HG02885 (cell line): ENCODE data around the gene SCN1B.
"Not testable (repeated sequence)": the region's sequence is repeated elsewhere in the genome, so short reads cannot be mapped to it uniquely, and the experiment has no call there.

ENCODE experiments used
- ATAC-seq: cut with Tn5 transposase; IDR thresholded peaks from one replicate; pipeline ENCODE4 v1.9.1; 2021; ENCODE audit warnings: mild to moderate bottlenecking; ENCODE audit not compliant: unreplicated experiment, poor library complexity

SCN1B gene

DNA sequence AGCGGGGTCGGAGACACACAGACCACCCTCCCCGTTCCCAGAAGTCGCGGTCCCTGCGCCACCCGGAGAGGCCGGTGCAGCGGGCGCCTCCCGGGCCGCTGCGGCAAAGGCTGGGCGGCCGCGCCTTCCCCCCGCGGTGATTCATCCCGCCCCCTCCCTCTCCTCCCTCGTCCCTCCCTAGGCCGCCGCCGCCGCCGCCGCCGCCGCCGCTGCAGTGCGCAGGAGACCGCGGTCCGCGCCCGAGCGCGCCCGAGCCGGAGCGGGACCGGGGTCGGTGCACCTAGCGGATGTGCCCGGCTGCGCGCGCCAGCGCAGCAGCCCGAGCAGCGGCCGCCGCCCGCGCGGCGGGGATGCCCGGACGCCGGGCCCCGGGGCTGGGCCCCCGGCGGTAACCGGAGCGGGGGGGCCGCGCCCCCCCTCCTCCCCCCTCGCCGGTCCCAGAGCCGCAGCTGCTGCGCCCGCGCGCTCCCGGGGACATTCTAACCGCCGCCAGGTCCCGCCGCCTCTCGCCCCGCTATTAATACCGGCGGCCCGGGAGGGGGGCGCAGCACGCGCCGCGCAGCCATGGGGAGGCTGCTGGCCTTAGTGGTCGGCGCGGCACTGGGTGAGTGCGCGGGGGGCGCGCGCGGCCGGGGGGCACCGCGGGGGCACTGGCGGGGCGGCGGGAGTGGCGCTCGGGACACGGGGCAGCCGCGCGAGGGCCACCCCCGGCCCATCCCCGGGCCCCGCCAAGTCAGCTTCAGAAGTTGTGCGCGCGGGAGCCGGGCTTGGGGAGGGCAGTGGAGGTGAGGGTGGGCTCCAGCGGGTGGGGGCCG lies at the start of gene SCN1B:
Gene SCN1B, plus strand, starts transcription at position 214 of the 815 bp plus-strand sequence. Its CDS starts 351 bp downstream, at position 565.
- ATAC-seq, result no peak

DNA sequence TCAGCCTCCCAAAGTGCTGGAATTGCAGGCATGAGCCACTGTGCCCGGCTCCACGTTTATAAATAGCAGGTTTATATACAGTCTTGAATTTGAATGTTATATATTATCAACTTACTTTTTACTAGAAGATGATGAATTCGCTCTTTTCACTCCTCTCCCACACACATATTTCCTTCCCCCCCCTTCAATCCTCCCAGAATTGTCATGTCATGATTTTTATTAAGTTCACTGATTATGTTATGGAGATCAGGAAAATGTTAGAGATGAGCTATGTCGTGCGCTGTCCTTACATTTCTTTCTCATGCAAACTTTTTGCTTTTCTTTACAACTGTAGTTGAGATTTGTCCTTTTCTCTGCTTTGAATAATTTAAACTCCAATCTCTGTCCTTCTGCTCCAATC lies 48.0 kb upstream of the SCN1B start:
- ATAC-seq, result no peak

DNA sequence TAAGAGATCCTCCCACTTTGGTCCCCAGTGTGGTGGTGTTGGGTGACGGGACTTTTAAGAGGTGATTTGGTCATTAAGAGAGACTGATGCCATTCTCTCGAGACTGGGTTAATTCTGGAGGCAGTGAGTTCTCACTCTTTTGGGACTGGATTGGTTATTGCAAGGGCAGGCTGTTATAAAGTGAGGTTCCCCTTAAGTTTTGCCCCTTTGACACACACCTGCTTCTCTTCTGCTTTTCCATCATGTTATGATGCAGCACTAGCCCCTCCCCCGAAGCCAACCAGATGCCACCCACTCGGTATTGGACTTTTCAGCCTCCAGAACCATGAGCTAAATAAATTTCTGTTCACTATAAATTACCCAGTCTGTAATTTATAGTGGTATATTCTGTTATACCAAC lies 46.5 kb upstream of the SCN1B start:
- no peak for ATAC-seq

DNA sequence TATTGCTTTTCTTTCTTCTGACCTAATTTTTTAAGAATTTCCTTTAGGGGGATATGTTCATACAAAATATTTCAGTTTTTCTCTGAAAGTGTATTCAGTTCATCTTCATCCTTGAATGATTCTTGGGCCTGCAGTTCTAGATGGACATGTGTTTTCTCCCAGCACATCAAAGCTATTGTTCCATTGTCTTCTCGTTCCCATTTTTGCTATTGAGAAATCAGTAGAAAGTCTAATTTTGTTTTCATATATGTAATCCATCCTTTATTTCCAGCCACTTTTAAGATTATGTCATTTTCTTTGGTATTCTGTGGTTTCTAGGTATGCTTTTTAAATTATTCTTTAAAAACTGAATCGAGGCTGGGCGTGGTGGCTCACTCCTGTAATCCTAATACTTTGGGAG lies 46.0 kb upstream of the SCN1B start:
- no peak for ATAC-seq

DNA sequence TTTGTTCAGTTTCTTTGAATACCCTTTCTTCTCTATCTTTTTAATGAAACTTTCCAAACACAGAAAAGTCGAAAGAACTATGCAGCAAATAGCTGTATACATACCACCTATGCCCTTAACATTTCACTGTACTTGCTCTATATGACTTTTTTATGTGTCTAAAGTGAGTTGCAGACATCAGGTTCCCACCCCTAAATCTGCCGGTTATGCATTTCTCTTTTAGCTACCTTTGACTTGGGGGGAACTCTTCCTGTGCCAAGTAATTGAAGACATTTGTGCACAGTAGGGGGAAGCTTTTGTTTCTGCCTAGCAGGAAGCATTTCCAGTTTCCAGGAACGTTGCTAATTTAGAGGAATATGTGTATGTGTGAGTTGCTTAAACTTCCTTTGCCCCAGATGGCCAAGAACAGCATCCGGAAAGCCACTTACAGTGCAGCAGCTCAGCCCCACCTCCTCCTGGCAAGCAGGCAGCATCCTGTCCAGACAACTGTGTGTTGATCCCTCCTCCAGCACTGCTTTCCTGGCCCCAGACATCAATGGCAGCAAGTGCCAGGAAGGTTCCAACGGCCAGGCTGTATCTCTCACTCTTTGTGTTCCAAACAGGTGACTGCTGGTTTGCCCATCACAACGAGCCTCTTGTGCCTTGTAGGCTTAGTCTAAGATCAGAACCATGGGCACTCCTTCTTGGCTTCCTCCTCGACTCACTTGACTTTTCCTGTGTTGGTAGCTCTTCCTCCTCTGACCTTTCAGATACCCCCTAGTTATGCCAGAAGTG lies 44.8 kb upstream of the SCN1B start:
- no peak for ATAC-seq

DNA sequence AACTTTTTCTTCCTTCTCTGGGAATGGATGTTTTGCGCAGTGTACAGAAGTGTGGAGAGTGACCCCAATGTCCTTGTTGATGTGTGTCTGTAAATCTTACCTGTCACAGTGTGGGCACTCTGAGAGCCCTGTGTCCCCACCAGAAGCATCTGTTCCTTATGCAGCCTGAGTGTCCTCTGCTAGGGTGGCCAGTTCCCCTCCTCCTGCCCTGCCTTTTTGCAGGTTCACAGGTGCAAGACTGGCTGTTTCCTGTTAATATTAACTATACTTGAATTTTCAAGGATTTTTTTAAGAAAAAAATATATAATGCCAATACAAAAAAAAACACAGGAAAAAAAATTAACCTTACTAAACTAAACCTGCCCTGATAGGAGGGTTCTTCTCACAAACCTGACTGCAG lies 42.2 kb upstream of the SCN1B start:
- no peak for ATAC-seq

DNA sequence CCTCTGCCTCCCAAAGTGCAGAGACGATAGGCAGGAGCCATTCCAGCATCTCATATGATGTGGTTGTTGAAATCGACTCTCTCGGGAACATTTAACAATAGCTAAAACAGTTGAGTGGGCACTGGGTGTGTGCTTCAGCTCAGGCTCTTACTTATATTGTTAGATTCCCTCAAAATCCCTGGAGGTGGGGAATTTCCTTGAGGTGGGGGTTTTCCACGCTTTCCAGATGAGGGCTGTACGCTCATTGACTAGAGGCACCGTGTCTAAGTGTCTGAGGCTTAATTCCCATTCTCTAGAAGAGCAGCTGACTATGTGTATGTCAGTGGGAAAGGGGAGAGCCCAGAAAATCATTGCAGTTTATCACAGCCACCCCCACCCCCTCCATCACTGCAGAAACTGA lies 41.0 kb upstream of the SCN1B start:
- ATAC-seq, result no peak

DNA sequence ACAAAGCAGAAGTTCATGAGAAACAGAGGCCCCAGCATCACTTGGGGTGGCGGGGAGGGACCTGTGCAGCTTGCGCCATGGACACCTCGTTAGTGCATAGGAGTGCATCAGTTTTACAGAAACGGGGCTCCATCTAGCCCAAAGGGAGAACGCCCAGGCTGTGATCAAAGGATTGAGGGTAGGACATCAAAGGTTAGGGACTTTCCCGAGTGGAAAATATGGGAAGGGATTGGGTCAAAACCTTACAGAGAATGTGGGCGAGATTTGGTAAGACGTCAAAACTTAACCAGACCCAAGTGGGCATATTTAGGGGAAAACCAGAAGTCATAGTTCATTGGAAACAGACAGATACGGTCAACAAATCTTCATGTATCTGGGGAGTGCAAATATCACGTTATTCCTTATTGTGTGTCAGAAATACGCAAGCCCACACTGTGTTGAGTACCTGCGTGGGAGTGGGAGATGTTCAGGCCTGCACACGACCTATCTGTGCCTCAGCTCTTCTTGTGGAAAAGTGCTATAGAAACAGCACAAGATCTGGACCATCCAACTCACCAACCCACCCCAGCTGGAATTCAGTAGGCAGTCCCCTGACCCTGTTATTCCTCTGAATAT lies 39.6 kb upstream of the SCN1B start:
- ATAC-seq, result no peak

DNA sequence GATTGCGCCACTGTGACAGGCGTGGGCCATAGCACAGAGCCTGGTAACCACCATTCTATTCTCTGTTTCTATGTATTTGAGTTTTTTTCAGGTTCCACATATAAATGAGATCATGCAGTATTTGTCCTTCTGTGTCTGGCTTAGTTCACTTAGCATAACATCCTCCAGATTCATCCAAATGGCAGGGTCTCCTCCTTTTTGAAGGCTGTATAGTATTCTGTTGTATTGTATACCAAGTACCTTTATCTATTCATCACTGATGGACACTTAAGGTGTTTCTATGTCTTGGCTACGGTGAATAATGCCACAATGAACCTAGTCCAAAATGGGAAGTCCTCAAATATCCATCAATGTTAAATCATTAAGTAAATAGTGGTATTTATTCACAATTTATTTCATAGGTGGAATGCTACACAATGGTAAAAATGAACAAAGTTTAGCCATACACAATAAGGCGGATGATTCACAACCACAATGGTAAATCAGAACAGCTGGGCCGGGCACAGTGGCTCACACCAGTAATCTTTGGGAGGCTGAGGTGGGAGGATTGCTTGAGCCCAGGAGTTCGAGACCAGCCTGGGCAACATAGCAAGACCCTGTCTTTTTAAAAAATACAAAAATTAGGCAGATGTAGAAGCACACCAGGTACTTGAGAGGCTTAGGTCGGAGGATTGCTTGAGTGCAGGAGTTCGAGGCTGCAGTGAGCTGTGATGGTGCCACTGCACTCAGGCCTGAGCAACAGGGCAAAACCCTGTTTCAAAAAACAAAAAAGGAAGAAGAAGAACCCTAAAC lies 38.5 kb upstream of the SCN1B start:
- ATAC-seq, result no peak

DNA sequence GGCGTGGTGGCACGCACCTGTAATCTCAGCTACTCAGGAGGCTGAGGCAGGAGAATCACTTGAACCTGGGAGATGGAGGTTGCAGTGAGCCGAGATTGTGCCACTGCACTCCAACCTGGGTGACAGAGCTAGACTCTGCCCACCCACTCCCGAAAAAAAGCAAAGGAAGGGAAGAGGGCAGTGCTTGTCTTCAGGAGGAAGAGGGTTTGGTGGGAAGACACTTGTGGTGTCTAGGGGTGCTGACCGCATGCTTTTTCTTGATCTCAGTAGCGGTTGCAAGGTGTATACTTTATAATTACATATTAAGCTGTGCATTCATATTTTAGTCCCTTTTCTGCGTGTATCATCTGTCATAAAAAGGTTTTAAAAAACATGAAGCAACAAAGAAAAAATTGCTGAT lies 37.7 kb upstream of the SCN1B start:
- ATAC-seq, result not testable (repeated sequence)

DNA sequence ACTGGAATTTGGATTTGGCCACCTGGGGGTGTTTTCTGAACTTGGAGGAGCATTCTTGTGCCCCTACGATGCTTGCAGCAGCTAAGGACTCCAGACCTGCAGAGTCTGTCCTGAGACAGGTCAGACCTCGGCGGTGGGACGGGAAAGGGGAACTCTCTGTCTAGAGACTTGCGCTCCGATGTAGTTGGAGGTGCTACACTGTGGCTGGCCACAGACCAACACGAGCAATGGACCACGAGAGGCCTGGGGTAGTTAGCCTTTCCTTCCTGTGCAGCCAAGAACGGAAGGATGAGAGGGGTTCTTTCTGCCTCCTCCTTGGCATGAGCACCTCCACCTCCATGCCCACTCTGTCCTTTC lies 36.0 kb upstream of the SCN1B start:
- ATAC-seq, result no peak

DNA sequence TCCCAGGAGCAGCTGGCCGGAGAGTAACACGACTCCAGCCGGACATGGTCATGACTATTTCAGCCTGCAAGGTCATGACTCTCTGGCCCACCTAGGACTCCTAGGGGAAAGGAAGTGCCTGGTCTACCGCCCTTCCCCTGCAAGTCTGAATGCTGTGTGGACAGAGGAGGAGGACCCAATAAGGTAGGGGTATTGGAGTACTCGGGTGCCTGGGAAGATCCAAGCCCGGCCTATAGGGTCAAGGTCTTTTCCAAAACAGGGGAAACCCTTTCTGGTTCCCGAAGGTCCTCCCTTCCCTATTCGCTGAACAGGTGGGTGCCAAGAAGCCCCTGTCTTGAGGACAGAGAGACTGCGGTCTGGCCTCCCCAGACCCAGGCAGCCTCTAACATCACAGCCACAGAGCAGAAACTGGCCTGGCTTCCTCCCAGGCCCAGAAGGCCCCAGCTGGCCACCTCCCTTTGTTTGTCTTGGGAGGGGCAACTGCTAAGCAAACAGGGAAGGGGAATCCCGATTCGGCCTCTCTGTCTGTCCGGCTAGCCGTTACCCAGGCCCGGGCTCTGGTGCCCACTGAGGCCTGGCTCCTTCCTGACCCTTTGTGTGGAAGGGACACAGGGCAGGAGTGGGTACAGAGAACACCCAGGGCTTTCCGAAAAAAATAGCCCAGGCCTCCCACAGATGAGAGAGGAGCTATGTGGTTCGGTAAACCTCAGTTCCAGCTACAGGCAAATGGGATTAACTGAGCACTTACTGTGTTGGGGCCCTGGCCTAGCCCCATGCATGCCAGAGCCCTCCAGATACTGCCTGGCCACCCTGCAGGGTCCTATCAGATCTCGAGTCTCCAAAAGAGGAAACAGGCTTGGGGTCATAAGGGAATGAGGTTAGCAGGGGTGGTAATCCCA lies 35.4 kb upstream of the SCN1B start:
- no peak for ATAC-seq

DNA sequence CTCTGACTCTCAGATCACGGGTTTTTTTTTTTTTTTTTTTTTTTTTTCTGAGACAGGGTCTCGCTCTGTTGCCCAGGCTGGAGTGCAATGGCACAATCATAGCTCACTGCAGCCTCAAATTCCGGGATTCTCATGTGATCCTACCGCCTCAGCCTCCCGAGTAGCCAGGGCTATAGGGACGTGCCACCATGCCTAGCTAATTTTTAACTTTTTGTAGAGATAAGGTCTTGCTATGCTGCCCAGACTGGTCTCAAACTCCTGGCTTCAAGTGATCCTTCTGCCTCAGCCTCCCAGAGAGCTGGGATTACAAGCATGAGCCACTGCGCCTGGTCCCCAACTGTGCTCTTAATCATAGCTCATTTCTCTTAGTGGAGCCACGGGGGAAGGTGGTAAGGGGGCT lies 34.7 kb upstream of the SCN1B start:
- ATAC-seq, result no peak

DNA sequence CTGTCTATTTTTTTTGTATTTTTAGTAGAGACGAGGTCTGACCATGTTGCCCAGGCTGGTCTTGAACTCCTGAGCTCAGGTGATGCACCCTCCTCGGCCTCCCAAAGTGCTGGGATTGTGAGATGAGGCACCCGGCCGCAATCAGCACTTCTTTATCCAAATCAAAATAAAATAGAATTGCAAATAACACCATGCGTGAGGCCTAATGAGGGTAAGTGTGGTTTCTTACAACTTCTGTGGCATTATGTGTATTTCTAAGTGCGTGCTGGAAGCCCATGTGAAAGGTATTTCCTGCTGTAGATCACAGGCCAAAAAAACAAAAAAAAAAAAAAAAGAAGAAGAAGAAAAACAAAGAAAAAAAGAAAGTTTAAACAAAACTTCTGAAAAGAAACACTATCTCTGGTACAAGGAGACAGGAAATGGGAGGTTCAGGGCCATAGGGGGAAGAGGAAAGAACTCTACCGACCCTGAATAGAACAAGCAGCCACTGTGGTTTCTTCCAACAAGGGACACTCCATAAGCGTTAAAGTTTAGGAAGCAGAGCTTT lies 33.1 kb upstream of the SCN1B start:
- no peak for ATAC-seq

DNA sequence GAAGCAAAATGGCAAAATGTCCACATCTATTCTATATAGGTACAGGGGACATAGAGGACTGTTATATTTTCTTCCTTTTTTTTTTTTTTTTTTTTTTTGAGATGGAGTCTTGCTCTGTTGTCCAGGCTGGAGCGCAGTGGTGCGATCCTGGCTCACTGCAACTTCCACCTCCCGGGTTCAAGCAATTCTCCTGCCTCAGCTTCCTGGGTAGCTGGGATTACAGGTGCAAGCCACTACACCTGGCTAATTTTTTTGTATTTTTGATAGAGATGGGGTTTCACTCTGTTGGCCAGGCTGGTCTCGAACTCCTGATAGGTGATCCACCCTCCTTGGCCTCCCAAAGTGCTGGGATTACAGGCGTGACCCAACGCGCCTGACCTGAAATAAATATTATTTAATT lies 32.0 kb upstream of the SCN1B start:
- ATAC-seq, result not testable (repeated sequence)

DNA sequence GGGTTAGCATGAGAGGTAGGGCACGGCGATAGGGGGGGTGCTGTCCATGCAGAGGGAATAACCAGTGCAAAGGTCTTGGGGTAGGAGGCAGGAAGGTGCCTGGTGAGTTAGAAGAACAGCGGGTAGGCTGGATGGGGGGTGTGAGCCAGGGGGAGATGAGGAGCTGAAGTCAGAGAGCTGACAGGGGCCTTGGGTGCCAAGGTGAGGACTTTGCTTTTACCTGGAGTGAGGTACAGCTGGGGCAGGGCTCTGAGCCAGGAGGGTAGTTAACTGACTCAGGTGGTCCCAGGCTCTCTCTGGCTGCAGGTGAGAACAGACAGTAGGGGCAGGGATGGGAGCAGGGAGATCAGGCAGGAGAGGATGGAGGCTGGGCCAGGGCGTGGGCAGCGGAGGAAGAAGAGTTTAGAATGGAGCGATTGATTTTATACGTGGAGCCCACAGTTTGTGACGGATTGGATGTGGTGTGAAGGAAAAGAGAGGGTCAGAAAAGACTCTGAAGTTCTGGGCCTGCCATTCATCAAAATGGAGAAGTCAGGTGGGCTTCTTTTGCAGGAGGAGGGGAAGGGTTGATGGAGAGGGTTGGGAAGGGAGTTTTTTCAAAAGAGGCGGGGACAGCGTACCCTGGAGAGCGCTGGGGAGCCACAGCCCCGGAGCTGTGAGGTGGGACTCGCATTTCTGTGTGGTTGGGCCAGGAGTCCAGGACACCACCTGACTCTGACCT lies 31.3 kb upstream of the SCN1B start:
- no peak for ATAC-seq

DNA sequence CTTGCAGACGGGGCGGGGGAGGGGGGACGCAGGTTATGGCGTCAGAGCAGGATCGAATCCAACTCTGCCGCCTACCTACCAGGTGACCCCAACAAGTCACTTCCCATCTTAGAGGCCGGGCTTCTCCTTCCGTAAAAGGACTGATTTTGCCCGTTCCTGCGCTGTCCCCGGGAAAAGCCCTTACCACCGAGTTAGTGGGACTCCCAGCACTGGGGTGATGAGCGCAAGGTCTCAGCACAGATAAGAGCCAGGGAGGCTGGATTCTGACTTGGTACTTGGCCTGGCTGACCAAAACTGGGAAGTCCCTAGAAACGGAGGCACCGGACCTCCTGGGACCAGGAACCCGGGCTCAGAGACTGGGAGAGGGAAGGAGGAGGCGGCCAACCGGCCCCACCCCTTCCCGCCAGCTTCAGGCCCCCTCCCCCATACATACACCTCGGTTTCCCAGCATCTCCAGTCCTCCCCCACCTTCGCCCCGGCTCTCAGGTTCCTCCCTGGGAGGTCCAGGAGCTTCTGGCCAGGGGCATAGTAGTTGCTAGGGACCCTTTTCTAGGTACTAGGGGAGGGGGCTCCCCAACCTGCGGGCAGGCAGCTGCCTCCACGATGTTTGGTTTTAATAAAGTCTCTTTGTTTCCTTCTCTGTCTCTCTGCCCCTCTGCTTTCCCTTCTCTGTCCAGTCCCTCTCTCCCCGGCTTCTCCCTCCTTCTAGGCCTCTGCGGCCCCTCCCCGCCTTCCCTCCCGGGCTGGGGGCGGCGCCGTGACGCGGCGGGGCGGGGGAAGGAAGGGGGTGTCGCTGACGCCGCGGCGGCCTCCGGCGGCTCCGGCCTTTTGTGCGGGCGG lies 30.6 kb upstream of the SCN1B start, which contains the start of gene GRAMD1A:
Gene GRAMD1A, plus strand, starts transcription at position 826 of the 840 bp plus-strand sequence. CDS start 156 bp downstream, outside the sequence.
- peak; percentile 66 for ATAC-seq

DNA sequence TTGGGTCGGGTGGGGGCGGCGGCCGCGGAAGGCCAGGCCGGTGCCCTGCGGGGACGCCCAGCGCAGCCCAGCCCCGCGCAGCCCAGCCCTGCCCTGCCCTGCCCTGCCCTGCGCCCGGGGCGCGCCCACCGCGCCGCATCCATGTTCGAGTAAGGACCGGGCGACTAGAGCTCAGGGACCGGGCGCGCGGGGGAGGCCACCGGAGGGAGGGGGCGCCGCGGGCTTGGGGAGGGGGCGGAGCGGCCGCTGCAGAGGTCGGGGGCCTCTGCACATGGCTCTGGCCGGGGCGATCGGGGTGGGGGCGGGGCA lies 30.0 kb upstream of the SCN1B start:
- ATAC-seq, result no peak
